EH (cell line): ENCODE measurements around the gene GARIN5A.
"Not testable (repeated sequence)": the region's sequence is repeated elsewhere in the genome, so short reads cannot be mapped to it uniquely, and the experiment has no call there.

Experiments used
- DNase-seq: peaks from one replicate; pipeline ENCODE4 v3.0.0-alpha.2; 2015; ENCODE audit warnings: low read depth

The GARIN5A gene

GRCh38 chr19:50488389-50489194 is 11.9 kb upstream of the GARIN5A start:
- no peak for DNase-seq

DNA sequence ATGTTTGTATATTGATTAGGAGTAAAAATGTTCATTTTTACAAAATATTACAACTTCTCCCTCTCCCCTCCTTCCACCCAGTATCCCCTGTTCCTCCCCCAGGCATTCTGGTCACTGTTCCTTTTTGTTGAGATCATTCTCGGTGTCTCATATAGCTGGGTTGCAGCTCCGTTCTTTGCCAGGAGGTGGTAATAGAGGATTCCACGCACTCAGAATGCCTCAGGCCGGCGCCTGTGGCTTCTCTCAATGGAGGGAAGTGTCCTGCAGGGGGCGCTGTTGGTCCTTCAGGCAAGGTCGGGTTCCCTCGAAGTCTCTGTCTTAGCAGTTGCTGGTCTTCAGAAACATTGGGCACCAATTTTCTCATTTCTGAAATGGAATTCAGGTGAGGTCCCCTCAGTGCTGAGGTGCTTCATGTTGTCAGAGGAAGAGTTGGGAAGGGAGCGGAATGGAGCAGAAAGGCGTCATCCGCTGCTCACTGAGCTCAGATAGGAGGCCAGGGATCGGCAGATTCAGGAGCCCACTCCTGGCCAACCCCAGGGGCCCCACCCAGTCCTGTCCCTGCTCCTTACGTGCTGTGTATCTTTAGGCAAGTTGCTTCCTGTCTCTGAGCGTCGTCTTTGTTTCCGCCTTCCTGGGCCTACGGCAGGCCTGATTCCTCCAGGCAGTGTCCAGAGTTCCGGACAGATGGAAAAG is 10.3 kb upstream of the GARIN5A start:
- no peak for DNase-seq

- no peak for DNase-seq
These were observed 8.8 kb upstream of the GARIN5A start for GRCh38 chr19:50485284-50485955.

DNA sequence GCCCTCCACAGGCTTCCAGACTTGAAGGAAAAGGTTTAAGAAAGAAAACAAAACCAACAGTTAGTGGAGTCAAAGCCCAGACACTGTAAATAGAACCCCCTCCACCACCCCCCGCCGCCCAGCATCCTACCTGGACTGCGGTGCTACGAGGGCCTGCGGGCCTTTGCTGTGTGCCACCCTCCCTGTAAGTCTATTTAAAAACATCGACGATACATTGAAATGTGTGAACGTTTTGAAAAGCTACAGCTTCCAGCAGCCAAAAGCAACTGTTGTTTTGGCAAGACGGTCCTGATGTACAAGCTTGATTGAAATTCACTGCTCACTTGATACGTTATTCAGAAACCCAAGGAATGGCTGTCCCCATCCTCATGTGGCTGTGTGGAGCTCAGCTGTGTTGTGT is 6.3 kb upstream of the GARIN5A start:
- no peak for DNase-seq

DNA sequence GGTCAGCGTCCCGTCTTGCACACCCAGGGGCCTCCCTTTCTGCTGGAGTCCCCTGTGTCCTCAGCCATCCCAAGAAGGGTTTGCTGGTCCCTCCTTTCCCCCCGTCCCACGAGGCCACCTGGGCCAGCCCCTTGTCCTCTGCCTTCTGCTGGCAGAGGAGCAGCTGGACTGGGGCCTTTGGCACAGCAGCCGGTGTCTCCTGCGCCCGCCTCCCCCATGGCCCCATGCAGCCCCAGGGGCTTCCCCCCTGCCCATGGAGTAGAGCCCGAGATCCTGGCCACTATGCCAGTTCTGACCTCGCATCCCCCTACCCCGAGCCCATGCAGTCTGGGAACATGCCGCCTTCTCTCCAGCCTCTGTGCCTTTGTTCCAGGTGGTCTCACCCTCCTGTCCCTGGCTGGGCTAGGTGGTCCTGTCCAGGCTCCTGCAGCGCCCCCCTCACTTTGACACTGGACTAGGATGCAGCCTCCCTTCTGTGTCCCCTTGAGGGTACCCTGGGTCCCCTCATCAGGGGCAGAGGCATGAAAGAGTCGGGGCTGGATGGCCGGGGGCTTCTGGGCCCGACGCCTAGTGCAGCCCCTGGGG is 5.7 kb upstream of the GARIN5A start:
- no peak for DNase-seq

GRCh38 chr19:50481351-50482149 is 4.9 kb upstream of the GARIN5A start:
- no peak for DNase-seq

DNA sequence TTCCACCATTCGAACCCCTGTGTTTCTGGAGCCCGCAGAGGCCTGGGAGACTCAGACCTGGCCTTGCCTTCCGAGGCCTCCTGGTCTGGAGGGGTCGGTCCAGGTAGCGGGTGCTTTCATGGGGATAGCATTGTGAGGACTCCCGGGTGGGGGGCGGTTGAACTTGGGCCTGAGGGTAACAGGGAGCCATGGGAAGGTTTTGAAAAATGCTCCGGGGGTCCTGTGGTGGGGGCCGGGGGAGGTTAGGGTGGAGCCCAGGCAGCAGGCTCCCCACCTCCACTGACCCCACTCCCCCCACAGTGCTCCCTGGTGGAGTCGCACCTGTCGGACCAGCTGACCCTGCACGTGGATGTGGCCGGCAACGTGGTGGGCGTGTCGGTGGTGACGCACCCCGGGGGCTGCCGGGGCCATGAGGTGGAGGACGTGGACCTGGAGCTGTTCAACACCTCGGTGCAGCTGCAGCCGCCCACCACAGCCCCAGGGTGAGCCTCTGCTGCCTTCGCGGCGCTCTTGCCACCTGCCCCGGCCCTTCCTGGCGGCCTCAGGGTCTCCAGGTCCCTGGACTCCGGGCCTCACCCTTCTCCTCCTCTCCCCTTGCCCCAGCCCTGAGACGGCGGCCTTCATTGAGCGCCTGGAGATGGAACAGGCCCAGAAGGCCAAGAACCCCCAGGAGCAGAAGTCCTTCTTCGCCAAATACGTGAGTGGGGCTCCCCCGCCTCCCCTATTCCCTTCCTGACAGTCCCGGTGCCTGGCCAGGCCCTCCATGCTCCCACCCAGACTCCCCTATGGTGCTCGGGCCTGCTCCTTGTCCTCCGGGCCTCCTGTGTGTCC is 3.8 kb upstream of the GARIN5A start:
- no peak for DNase-seq

DNA sequence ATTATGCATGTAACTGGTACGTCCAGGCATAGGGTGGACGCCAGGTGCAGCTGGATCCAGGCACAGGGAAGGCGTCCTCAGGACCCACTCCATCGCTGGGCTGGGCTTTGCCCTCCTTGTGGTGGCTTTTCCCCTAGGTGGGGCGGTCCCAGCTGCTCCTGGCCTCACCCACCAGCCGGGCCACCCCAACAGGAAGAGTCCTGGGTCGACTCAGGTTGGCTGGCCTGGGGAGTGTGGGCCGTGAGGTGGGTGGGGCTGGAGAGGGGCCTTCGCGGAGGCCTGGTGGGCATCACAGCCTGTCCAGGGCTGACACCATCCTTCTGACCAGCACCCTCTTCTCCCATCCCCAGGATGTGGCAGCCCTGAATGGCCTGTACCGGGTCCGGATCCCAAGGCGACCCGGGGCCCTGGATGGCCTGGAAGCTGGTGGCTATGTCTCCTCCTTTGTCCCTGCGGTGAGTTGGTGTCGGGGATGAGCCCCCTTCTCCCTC is 3.2 kb upstream of the GARIN5A start:
- DNase-seq: no peak

GRCh38 chr19:50478901-50479715 is 2.5 kb upstream of the GARIN5A start:
- peak; percentile 51 for DNase-seq

GRCh38 chr19:50477751-50478515 is 1.3 kb upstream of the GARIN5A start:
- no peak for DNase-seq

DNA sequence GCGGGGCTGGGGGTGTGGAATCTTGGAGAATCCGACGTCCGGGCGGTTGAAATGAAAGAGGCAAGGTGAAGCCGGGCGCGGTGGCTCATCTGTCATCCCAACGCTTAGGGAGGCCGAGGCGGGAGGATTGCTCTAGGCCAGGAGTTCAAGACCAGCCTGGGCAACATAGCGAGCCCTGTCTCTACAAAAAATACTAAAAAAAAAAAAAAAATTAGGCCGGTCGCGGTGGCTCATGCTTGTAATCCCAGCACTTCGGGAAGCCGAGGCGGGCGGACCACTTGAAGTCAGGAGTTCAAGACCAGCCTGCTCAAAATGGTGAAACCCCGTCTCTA is 225 bp upstream of the GARIN5A start:
- DNase-seq: no peak

DNA sequence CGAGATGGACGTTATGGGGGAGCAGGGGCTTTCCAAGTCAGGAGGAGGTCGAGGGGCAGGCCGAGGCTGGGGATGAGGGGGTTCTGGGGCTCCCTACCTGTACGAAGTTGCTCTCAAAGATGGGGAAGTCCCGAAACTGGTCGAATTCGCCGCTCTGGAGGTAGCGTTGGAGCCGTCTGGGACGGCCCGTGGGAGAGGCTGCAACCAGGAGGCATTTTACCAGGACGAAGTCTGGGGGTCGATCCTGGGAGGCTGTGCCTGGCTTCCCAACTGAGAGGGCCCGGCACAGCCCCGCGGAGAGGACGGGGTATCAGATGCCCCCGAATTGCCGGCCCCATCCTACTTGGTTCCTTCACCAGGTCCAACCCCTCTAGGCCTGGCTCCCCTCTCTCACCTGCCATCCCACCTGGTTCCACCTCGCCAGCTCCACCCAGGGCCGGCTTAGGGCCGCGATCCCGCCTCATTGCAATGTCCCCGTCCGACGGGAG is 868 bp downstream of the GARIN5A start:
- DNase-seq: no peak

GRCh38 chr19:50475101-50475568 is 1.5 kb downstream of the GARIN5A start:
- no peak for DNase-seq

DNA sequence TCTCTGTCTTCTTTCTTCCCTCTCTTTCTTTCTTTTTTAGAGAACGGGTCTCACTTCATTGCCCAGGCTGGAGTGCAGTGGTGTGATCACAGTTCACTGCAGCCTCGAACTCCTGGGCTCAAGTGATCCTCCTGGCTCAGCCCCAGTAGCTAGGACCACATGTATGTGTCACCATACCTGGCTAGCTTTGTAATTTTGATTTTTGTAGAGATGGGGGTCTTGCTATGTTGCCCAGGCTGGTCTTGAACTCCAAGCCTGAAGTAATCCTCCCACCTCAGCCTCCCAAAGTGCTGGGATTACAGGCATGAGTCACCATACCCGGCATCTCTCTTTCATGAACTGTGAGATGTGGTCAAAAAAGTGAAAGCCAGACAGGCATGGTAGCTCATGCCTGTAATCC is 3.3 kb downstream of the GARIN5A start:
- DNase-seq: not testable (repeated sequence)

GRCh38 chr19:50468818-50469217 is 7.8 kb downstream of the GARIN5A start:
- DNase-seq: no peak

DNA sequence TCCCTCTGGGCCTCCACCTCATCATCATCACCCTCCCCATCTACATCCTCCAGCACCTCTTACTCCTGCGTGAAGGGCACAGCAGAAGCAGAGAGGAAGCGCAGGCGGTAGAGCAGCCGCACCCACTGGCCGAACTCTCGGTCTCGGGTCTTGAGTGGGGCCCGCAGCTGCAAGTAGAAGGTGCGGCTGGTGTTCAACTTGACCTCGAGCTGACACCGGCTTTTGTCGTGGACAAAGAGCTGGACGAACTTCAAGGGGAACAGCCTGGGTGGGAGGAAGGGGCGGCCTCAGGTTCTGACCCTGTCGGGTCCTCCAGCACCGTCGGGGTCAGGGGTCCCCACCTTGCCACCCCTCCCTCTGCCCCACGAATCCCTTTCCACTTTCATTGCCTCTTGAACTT is 9.1 kb downstream of the GARIN5A start:
- no peak for DNase-seq

- no peak for DNase-seq
These were observed 10.0 kb downstream of the GARIN5A start for GRCh38 chr19:50466706-50467039.

- DNase-seq: peak; percentile 25
These were observed 10.5 kb downstream of the GARIN5A start for GRCh38 chr19:50465986-50466705.
